NB4 (cell line): ENCODE measurements around the gene MPC2.

ENCODE experiments used
- DNase-seq: peaks from one replicate; pipeline ENCODE4 v3.0.0; 2010; ENCODE audit warnings: low read depth
- H3K4me3 ChIP-seq: one replicate; pipeline ENCODE4 v1.5.1; 2011; ENCODE audit warnings: mild to moderate bottlenecking, low read depth, low read length, moderate library complexity
- MAX ChIP-seq: IDR thresholded peaks from 2 replicates; pipeline ENCODE4 v1.6.1; 2011; ENCODE audit warnings: low read depth, low read length
- MYC ChIP-seq: IDR thresholded peaks from 2 replicates; pipeline ENCODE4 v1.6.1; 2011; ENCODE audit warnings: low read depth, low read length
- POLR2A ChIP-seq: IDR thresholded peaks from 2 replicates; pipeline ENCODE4 v1.6.1; 2011; ENCODE audit warnings: mild to moderate bottlenecking; ENCODE audit not compliant: insufficient read length; ENCODE audit errors: extremely low read depth
- TF ChIP-seq, protein P1 (sequence below): IDR thresholded peaks from one replicate; pipeline ENCODE4 v1.5.1; 2012; ENCODE audit warnings: low read depth, low read length

Gene MPC2

GRCh38 chr1:167955915-167956314 lies 19.0 kb upstream of the MPC2 start:
- DNase-seq = no peak
- H3K4me3 ChIP-seq = no peak overlapping the region
- TF ChIP-seq MYC = no peak
- TF ChIP-seq POLR2A = no peak
- TF ChIP-seq MAX = no peak
- TF ChIP-seq, protein P1, sequence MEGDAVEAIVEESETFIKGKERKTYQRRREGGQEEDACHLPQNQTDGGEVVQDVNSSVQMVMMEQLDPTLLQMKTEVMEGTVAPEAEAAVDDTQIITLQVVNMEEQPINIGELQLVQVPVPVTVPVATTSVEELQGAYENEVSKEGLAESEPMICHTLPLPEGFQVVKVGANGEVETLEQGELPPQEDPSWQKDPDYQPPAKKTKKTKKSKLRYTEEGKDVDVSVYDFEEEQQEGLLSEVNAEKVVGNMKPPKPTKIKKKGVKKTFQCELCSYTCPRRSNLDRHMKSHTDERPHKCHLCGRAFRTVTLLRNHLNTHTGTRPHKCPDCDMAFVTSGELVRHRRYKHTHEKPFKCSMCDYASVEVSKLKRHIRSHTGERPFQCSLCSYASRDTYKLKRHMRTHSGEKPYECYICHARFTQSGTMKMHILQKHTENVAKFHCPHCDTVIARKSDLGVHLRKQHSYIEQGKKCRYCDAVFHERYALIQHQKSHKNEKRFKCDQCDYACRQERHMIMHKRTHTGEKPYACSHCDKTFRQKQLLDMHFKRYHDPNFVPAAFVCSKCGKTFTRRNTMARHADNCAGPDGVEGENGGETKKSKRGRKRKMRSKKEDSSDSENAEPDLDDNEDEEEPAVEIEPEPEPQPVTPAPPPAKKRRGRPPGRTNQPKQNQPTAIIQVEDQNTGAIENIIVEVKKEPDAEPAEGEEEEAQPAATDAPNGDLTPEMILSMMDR = no peak

- no peak for TF ChIP-seq POLR2A
- TF ChIP-seq MAX = no peak
- TF ChIP-seq, protein P1 = no peak
- no peak for TF ChIP-seq MYC
- no peak for DNase-seq
- no peak overlapping the region for H3K4me3 ChIP-seq
These were observed 13.7 kb upstream of the MPC2 start for GRCh38 chr1:167950569-167950968.

- TF ChIP-seq MYC (no peak), MAX (no peak), POLR2A (no peak)
- TF ChIP-seq, protein P1 = no peak
These were observed 12.9 kb upstream of the MPC2 start for GRCh38 chr1:167949785-167950184.

DNA sequence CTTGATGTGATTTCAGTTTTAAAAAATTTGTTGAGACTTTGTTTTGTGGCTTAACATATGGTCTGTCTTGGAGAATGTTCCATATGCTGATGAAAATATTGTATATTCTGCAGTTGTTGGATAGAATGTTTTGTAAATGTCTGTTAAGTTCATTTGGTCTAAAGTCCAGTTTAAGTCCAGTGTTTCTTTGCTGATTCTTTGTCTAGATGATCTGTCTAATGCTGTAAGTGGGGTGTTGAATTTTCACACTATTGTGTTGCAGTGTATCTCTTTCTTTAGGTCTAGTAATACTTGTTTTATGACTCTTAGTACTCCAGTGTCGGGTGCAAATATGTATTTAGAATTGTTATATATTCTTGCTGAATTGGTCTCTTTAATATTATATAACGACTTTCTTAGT lies 10.9 kb upstream of the MPC2 start:
- no peak for DNase-seq
- H3K4me3 ChIP-seq = no peak overlapping the region
- no peak for TF ChIP-seq MAX
- TF ChIP-seq MYC = no peak
- TF ChIP-seq, protein P1 = no peak
- TF ChIP-seq POLR2A = no peak

More at GRCh38 chr1:167949785-167950184, 12.9 kb upstream of the MPC2 start:
- no peak for DNase-seq
- no peak overlapping the region for H3K4me3 ChIP-seq

- TF ChIP-seq, protein P1 = no peak
- TF ChIP-seq POLR2A (no peak), MYC (no peak), MAX (no peak)
- no peak for DNase-seq
- H3K4me3 ChIP-seq = no peak overlapping the region
These were observed 6.7 kb upstream of the MPC2 start for GRCh38 chr1:167943541-167943940.

DNA sequence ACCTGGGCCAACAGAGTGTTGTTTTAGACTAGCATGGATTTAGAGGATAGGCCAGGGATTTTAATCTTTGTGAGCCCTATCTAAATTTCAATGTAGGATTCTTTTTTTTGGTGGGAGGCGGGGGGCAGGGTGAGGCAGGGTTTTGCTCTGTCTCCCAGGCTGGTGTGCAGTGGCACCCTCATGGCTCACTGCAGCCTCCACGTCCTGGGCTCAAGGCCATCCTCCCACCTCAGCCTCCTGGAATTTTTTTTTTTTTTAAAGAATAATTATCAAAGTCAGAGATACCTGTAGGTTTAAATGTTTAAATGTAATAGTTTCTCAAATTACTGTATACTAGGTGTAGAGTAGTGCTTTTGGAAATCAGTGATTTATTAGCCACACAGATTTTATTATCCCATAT lies 3.4 kb upstream of the MPC2 start:
- no peak for DNase-seq
- H3K4me3 ChIP-seq = no peak overlapping the region
- TF ChIP-seq, protein P1 = no peak
- TF ChIP-seq MYC (no peak), POLR2A (no peak), MAX (no peak)
